Astrocyte of the spinal cord (primary cell): ENCODE results near the gene ZNF527.
"Not testable (repeated sequence)": the region's sequence is repeated elsewhere in the genome, so short reads cannot be mapped to it uniquely, and the experiment has no call there.

Source experiments
- DNase-seq: peaks from one replicate; pipeline ENCODE4 v3.0.0; 2011; ENCODE audit warnings: low read depth, low spot score
- H3K4me3 ChIP-seq: 2 replicates; pipeline ENCODE4 v1.5.1; 2011; ENCODE audit warnings: low read depth, mild to moderate bottlenecking, low read length, moderate library complexity
- in situ Hi-C: cut with HindIII; loops from 2 replicates; pipeline ENCODE4 v1.10.0; 2017; ENCODE audit warnings: low sequenced_read_pairs
- TF ChIP-seq, protein P1 (sequence below): IDR thresholded peaks from 2 replicates; pipeline ENCODE4 v1.5.1; 2012; ENCODE audit warnings: low read depth, mild to moderate bottlenecking, low read length, inconsistent platforms

The ZNF527 gene

DNA sequence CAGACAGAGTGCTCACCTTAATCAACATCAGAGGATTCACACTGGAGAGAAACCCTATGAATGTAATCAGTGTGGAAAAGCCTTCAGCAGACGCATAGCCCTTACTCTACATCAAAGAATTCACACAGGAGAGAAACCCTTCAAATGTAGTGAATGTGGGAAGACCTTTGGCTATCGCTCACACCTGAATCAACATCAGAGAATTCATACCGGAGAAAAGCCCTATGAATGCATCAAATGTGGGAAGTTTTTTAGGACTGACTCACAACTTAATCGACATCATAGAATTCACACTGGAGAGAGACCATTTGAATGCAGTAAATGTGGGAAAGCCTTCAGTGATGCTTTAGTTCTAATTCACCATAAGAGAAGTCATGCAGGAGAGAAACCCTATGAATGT lies 18.3 kb downstream of the ZNF527 start:
- H3K4me3 ChIP-seq: no peak overlapping the region
- DNase-seq: no peak
- in situ Hi-C loops: no loop called here
- TF ChIP-seq, protein P1, sequence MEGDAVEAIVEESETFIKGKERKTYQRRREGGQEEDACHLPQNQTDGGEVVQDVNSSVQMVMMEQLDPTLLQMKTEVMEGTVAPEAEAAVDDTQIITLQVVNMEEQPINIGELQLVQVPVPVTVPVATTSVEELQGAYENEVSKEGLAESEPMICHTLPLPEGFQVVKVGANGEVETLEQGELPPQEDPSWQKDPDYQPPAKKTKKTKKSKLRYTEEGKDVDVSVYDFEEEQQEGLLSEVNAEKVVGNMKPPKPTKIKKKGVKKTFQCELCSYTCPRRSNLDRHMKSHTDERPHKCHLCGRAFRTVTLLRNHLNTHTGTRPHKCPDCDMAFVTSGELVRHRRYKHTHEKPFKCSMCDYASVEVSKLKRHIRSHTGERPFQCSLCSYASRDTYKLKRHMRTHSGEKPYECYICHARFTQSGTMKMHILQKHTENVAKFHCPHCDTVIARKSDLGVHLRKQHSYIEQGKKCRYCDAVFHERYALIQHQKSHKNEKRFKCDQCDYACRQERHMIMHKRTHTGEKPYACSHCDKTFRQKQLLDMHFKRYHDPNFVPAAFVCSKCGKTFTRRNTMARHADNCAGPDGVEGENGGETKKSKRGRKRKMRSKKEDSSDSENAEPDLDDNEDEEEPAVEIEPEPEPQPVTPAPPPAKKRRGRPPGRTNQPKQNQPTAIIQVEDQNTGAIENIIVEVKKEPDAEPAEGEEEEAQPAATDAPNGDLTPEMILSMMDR: no peak

DNA sequence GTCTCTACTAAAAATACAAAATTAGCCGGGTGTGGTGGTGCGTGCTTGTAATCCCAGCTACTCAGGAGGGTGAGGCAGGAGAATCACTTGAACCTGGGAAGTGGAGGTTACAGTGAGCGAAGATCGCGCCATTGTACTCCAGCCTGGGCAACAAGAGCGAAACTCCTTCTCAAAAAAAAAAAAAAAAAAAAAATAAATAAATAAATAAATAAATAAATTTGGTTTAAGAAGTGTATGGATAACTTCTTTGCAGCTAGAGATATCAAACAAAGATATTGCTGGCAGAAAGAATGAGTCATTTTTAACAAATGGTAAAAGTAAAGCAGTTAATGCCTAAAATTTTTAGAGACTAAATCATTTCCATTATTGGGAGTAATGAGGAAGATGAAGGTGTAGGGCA lies 20.5 kb downstream of the ZNF527 start:
- H3K4me3 ChIP-seq, in situ Hi-C loops, DNase-seq: not testable (repeated sequence)

DNA sequence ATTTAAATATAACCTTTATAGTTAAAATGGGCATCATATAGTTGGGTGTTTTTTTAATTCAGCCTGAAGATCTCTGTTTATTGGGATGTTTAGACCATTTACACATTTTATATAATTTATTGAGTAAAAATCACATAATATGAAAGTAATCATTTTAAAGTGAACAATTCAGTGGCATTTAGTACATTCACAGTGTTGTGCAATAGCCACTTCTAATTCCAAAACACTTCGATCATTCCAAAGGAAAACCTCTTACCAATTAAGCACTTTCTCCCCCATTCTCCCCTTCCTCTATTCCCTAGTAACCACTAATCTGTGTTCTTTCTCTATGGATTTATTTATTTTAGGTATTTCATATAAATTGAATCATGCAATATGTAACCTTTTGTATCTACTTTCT lies 30.2 kb downstream of the ZNF527 start:
- H3K4me3 ChIP-seq: no peak overlapping the region
- in situ Hi-C loops: no loop called here
- DNase-seq: no peak
- TF ChIP-seq, protein P1: no peak

DNA sequence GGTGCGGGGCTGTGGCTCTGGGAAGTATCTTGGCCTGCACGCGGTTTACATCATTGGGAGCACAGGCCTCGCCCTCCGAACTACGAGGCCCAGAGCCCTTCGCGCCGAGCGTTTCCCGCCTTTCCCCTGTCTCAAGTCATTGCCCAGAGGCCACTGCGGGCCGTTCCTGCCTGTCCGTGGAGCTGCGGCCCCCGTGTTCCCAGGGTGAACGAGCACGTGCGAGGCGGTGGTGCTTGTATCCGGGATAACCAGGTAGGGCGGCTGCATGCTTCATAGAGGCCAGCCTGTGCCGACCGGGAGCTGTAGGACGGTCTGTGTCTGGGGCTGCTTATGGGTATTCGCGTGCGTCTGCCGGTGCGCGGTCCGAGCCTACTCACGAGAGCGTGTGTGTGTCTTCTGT lies 32.5 kb downstream of the ZNF527 start:
- no peak overlapping the region for H3K4me3 ChIP-seq
- TF ChIP-seq, protein P1: no peak
- in situ Hi-C loops: no loop called here
- DNase-seq: no peak

DNA sequence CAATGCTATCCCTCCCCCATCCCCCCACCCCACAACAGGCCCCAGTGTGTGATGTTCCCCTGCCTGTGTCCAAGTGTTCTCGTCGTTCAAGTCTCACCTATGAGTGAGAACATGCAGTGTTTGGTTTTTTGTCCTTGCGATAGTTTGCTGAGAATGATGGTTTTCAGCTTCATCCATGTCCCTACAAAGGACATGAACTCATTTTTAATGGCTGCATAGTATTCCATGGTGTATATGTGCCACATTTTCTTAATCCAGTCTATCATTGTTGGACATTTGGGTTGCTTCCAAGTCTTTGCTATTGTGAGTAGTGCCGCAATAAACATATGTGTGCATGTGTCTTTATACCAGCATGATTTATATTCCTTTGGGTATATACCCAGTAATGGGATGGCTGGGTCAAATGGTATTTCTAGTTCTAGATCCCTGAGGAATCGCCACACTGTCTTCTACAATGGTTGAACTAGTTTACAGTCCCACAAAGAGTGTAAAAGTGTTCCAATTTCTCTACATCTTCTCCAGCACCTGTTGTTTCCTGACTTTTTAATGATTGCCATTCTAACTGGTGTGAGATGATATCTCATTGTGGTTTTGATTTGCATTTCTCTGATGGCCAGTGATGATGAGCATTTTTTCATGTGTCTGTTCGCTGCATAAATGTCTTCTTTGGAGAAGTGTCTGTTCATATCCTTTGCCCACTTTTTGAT lies 35.4 kb downstream of the ZNF527 start:
- H3K4me3 ChIP-seq, DNase-seq, in situ Hi-C loops: not testable (repeated sequence)

DNA sequence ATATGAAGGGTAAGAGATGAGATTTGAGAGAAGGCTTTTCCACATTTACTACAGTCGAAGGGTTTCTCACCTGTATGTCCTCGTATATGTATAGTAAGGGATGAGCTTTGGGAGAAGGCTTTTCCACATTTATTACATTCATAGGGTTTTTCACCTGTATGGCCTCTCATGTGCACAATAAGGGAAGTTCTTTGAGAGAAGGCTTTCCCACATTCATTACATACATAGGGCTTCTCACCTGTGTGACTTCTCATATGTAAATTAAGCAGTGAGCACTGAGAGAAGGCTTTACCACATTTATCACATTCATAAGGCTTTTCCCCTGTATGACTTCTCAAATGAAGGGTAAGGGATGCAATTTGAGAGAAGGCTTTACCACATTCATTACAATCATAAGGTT lies 41.8 kb downstream of the ZNF527 start:
- in situ Hi-C loops: no loop called here

DNA sequence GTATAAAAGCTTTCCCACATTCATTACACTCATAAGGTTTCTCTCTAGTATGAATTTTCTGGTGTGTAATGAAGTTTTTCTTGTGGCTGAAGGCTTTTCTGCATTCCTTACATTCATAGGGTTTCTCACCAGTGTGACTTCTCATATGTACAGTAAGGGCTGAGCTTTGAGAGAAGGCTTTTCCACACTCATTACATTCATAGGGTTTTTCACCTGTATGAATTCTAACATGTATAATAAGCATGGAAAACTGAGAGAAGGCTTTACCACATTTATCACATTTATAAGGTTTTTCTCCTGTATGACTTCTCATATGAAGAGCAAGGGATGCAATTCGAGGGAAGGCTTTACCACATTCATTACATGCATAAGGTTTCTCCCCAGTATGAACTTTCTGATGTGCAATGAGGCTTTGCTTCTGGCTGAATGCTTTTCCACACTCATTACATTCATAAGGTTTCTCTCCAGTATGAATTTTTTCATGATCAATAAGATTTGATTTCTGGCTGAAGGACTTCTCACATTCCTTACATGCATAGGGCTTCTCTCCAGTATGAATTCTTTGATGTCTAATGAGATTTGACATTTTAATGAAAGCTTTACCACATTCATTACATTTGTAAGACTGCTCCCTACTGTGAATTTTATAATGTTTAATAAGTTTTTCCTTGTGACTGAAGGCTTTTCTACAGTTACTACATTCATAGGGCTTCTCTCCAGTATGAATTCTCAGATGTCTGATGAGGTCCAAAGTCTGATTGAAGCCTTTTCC lies 42.6 kb downstream of the ZNF527 start:
- in situ Hi-C loops: no loop called here
- DNase-seq: peak; percentile 49
- TF ChIP-seq, protein P1: no peak
- no peak overlapping the region for H3K4me3 ChIP-seq

More for the DNA sequence above, 41.8 kb downstream of the ZNF527 start:
- H3K4me3 ChIP-seq: no peak overlapping the region
- DNase-seq: no peak
- TF ChIP-seq, protein P1: no peak
